NCI-H187 (cell line): Measurements from ENCODE around the gene MYRFL.
"Not testable (repeated sequence)": the region's sequence is repeated elsewhere in the genome, so short reads cannot be mapped to it uniquely, and the experiment has no call there.

Source experiments
- DNase-seq, 2 experiments: peaks; one replicate each; lab custom pipeline; 2025; lab: John Stamatoyannopoulos, UW

Gene MYRFL

DNA sequence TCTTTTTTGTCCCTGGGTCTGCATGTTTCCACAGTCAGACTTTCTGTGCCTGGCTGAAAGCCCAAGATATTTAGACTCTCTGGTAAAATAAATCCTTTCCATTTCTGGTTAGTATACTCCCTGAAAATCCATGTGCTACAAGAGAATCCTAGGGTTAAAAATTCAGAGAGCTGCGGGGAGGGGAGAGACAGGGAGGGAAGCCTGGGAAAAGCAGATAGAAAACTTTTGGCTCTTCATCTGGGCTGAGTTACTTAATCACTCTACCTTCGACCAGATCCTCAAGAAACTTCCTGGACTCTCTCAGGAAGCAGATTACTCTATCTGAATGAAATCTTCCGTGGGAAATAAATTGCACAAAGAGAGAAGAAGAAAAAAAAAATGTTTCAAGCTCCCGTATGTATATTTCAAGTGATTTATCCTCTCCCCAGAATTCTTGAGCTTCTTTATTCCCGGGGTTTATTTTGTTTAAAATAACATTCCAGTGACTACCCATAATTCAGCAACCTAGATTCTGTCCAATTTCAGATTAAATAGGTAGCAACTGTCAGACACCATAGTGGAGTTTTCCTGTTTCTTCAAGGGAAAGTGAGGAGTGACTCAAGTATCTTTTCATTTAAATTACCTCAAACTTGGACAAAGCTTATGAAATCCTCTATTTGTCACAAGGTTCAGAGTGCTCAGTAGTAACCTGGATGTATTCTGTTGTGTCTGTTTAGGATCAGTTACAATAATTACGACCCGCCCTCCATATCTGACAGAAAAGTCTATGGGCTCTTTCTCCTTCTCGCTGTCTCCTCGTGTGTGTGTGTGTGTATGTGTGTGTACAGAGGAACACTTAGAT is 163.7 kb downstream of the MYRFL start:
- DNase-seq: no peak

DNA sequence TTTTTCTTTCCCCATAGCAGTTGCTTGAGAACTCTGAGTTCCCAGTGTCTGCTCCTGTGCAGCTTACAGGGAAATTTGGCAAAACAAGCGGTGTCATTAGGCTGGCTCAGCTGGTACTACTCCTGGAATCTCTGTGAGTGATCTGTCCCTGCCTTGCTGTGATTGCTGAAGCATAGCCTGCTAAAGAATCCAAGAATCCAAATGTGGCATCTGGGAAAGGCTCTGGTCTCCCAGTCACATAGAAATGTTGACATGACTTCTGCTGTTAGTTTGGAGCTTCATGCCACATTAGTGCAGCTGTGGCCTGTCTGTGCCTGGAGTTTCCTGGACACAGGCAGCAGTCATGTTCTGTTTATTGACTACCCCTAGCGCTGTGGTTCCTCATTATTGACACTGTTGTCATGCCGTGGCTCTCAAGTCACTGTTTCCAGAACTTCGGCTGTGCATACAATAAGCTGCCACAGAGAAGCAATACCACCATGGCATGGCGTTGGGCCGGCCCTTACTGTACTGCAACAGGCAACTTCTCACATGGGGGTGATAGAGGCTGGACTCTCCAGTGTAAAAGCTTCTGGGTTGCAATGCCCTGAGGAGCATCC is 166.8 kb downstream of the MYRFL start:
- DNase-seq: no peak

DNA sequence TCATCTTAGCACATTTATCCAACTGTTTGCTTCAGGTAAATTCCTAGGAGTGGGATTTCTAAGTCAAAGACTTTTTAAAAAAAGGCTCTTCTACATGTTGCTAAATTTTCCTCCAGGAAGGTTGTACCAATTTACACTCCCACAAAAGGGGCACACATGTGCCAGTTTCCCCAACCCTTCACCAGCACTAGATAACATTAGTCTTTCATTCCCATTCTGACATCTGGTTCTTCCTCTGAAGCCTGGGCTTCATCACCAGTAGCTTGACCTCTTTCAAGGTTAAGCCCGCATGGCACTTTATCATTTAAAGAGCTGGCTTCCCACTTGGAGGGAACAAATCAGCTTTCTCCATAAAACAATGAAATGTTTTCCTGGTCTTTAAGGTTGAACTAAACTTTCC is 168.4 kb downstream of the MYRFL start:
- DNase-seq: no peak

DNA sequence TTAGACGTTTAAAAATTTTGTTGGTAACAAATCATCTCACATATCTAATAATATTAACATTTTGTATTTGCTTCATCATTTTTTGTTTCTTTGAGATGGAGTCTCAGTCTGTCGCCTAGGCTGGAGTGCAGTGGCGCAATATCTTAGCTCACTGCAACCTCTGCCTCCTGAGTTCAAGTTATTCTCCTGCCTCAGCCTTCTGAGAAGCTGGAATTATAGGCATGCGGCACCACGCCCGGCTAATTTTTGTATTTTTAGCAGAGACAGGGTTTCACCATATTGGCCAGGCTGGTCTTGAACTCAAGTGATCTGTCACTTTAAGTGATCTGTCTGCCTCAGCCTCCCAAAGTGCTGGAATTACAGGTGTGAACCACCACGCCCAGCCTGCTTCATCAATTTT is 169.1 kb downstream of the MYRFL start:
- not testable (repeated sequence) for DNase-seq

DNA sequence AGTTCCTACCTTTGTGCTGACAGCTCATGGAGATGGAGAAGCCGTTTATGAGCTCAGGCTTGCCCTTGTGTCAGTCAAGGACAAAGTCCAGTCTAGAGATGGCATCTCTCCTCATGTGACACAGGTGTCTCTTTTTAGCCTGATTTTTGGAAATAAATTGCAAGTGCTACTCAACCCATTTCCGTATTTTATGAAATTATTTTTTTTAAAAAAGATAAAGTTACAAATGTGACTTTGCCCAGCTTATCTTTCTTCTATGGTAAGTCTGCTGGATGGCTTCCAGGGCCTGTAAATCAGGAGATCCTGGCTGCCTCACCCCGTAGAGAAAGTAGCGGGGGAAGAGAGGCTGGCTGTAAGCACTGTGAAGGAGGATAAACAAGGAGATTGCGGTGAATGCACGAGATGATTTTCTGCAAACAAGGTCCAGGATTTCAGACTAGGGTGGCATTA is 169.7 kb downstream of the MYRFL start:
- DNase-seq: no peak

DNA sequence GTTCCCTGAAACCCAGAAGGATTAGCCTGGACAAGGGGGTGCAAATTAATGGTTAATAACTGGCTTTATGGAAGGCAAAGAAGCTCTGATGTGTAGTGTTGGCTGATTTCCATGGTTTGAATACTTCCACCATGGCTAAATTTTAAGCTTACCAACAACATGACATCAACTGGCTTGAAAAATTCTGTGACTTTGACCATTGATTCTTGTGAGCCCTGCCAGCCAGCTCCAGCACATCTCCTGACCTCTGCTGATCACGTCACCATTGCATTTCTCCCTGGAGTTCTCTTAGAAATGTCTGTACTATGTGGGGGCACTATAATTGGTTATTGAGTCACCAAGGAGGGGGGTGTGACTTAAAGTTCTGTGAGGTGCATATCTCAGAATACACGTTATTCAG is 171.2 kb downstream of the MYRFL start:
- no peak for DNase-seq

DNA sequence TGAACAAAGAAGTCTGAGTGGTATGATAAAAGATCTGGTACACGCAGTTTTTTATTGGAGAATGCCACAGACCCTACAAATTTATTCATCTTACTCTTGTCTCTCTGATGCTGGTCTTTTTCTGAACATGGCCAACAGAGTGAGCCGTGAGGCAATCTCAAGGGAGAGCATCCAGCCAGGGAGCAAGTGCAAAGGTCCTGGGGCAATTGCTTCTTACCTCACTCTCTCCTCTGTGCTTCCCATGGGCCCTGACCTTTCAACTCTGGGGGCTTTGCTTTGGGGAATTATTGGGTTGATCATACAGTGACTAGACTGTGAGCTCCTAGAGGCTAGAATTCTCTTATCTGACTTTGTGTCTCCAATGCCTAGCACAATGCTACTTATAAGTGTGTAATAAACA is 171.7 kb downstream of the MYRFL start:
- DNase-seq: no peak

DNA sequence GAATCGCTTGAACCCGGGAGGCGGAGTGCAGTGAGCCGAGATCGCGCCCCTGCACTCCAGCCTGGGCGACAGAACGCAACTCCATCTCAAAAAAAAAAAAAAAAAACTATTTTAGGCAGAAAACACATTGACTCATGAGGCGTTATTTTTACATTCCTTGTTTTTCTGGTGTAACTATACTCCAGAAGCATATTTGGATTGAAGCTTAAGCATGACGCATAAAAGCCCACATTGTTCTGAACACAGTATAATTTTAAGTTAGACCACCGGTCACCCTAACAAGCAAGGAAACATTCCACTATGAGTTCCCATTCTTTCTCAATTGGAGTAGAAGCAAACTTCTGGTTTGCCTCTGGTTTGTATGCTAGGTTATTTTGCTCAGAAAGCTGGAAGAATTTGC is 173.0 kb downstream of the MYRFL start:
- DNase-seq: no peak

DNA sequence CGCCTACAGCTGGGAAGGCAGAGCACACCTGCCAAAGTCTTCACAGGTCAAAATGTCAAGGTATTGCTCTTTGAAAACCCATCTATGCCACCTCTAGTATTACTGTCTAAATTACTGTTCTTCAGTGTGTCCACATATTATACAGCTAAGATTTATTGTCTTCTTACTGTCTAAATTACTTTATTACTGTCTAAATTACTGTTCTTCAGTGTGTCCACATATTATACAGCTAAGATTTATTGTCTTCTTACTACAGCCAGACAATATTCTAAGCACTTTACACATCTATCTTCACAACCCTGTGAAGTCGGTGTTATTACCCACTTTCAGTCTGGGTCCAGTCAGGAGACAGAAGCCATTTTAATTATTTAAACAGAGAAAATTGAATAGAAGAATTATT is 173.9 kb downstream of the MYRFL start:
- no peak for DNase-seq

DNA sequence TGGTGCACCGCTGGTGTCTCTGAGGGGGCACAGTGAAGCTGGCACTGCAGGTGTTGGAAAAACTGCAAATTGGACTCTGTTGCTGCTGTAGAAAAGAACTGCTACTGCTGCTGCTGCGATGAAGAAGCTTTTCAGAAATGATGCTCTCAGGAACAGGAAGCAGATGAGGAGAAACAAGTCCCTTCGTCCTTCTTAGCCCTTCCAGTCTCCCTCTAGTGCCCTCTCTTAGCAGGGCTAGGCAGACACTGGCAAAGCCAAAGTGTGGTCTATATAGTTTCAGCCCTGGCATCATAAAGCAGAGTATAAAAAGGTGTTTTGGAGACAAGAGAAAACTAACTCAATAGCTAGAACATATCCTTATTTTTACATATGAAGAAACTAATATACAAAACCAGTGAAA is 174.5 kb downstream of the MYRFL start:
- DNase-seq: no peak

DNA sequence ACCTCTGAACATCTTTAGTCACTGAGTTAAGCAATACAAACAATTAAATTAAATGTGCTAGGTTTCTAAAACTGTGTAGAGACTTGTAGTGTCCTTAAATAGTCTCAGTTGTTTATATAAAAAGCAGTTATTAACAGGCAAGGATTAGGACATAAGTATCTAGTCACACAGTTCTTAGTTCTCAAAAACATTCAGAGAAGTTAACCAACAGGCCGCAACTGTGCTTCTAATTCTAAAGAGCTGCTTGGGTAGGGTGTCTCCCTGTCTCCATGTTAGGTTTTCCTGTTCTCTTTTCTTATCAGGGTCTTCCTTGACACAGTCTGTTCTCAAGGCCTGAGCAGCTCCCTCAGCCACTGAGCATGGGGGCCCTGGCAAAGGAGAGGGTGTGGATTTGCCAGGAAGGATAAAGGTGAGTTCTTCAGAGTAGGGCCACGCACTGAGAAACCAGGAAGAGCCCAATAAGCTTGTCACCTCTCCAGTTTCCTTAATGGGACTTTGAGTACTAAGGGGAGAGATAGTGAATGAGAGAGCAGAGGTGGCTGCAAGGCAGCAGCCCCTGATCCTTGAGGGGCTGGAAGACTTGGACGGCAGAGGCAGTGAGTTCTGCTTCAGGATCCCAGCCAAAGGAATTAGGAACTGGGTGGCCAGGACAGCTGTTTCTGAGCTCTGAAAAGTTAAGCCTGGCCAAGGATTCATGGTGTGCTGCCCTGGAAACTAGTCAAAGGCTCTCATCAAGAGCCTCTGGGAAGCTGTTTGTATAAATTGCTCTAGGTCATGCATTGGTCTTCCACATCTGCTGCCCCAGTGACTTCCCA is 177.3 kb downstream of the MYRFL start:
- DNase-seq: no peak

DNA sequence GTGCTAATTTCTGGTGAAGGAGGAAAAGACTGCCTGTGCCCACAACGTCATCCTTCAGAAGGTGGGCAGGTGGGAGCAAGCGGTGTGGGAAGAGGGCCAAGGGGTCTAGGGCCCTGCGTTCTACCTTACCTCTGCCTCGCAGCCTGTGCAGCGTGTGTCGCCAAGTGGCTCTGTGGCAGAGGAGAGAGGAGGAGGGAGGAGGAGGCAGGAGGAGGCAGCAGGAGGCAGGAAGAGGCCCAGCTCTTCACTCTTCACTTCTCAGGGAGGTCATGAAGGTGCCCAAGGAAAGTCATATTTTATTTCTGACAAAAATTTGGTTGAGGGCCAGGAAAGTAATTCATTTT is 177.9 kb downstream of the MYRFL start:
- no peak for DNase-seq

DNA sequence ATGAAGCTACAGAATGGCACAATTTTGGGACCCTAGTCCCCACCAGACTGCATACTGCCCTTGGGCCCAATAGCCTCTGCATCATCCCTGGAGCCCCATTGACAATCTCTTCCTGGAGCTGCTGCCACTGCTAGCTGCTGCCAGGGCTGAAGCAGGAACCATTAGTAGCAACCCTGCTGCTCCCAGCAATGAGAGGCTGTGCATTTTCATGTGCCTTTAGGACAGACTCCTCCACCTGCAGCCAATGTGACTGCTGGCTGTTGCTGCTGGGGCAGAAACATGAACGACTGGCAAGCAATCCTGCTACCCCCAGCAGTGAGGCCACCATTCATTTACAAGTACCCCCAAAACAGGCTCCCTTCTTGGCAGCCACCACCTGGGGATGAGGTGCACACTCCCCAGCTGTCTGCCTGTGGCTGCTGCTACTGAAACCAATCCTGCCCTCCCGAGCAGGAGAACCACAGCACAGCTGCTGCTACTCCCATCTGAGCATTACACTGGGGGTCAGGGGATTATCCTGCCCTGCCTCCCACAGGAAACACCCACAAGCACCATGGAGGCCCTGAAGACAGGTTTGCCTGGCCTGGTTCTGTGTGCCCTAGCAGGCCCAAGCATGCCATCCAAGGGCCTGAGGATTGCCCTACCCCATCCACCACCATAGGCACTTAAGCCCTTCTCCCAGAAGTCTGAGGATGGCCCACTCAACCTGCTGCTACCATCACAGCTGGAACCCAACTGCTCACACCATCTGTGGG is 181.0 kb downstream of the MYRFL start:
- DNase-seq: no peak

DNA sequence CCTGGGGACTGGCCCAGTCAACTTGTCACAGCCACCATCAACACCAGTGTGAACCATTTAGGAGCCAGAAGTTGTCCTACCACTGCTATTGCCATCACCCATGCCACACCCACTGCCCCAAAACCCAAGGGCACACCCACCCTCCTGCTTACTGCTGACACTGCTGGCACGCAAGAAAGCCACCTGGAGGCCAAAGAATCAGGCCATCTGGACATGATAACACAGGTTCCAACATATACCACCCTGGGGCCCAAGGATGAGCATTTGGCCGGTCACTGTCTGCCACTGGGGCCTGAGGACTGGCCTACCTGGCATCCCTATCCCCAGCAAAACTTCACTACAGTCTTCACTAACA is 181.6 kb downstream of the MYRFL start:
- DNase-seq: no peak

DNA sequence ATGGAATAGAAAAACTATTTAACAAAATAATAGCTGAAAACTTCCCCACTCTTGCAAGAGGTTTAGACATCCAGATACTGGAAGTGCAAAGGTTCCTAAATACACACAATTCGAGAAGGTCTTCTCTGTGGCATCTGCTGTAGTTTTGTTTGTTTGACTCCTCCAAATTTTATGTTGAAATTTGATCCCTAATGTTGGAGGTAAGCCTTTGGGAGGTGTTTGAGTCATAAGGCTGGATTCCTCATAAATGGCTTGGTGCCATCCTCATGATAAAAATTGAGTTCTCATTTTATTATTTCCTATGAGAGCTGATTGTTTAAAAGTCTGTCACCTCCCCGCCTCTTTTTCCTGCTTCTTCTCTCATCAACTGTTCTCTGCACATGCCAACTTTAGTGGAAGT is 182.7 kb downstream of the MYRFL start:
- DNase-seq: no peak
